Hepatocyte (in vitro differentiated cells): ENCODE measurements around the gene ABL1.

Experiments
- EZH2 ChIP-seq: fragments of 200-600 bp; sonication (generic); IDR thresholded peaks from 2 replicates; pipeline ENCODE4 v1.6.1; 2016; ENCODE audit warnings: antibody characterized with exemption, mild to moderate bottlenecking, borderline replicate concordance
- EZH2phosphoT487 ChIP-seq: fragments of 200-600 bp; sonication (generic); IDR thresholded peaks from one replicate; pipeline ENCODE4 v1.6.1; 2018; ENCODE audit warnings: antibody characterized with exemption, mild to moderate bottlenecking, low read depth, moderate library complexity; ENCODE audit not compliant: unreplicated experiment, severe bottlenecking
- TF ChIP-seq, protein P1 (sequence below): fragments of 200-600 bp; sonication (generic); IDR thresholded peaks from 2 replicates; pipeline ENCODE4 v1.5.1; 2016; ENCODE audit warnings: antibody characterized with exemption, mild to moderate bottlenecking; ENCODE audit not compliant: poor library complexity

DNA sequence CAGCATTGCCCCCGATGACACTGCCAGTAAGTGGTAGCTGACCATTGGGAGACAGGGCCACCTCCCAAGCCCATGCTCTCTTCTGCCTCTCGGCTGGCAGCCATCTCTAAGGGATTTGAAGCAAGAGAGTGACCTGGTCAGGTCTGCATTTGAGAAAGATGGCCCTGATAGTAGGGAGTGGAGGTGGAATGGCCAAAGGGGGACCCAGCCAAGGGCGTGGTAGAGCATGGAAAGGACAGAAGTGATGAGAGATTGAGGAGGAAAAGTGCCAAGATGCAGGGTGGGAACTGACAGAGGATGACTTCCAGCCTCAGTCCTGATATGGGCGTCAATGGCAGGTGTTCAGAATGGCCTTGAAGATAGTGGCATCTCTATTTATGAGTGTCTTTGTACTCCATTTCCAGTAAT lies 9.0 kb downstream of the ABL1 start:
- no peak for TF ChIP-seq EZH2
- TF ChIP-seq, protein P1, sequence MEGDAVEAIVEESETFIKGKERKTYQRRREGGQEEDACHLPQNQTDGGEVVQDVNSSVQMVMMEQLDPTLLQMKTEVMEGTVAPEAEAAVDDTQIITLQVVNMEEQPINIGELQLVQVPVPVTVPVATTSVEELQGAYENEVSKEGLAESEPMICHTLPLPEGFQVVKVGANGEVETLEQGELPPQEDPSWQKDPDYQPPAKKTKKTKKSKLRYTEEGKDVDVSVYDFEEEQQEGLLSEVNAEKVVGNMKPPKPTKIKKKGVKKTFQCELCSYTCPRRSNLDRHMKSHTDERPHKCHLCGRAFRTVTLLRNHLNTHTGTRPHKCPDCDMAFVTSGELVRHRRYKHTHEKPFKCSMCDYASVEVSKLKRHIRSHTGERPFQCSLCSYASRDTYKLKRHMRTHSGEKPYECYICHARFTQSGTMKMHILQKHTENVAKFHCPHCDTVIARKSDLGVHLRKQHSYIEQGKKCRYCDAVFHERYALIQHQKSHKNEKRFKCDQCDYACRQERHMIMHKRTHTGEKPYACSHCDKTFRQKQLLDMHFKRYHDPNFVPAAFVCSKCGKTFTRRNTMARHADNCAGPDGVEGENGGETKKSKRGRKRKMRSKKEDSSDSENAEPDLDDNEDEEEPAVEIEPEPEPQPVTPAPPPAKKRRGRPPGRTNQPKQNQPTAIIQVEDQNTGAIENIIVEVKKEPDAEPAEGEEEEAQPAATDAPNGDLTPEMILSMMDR: no peak
- TF ChIP-seq EZH2phosphoT487: no peak
